WI38 (cell line): ENCODE data around the gene PRICKLE2.

Experiments used
- H3K4me3 ChIP-seq: 2 replicates; pipeline ENCODE4 v1.5.1; 2011; ENCODE audit warnings: low read depth, mild to moderate bottlenecking, control low read depth, low read length
- TF ChIP-seq, protein P1 (sequence below): IDR thresholded peaks from 2 replicates; pipeline ENCODE4 v1.5.1; 2012; ENCODE audit warnings: low read depth, mild to moderate bottlenecking, control low read depth, low read length

Gene PRICKLE2

GRCh38 chr3:64238971-64239667 is 13.9 kb upstream of the PRICKLE2 start:
- H3K4me3 ChIP-seq = peak overlapping the region; percentile 18; the same call in 1 of the 2 replicates

DNA sequence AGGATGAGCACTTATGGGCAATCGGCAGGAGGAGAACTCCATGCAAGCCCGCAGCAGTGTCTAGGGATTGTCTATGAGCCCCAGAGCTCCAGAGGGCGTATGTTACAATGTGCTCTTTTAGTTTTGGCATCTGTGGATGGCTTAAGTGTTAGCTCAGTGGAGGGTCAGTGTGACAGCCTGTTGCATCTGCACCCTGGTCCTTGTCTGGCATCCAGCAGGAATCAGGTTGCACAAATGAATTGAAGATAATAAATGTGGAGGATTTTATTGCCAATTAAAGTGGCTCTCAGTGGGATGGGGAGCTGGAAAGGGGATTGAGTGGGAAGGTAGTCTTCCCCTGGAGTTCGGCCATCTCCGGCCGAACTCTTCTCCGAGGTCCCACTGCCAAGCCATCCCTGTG is 11.8 kb upstream of the PRICKLE2 start:
- H3K4me3 ChIP-seq = no peak overlapping the region
- TF ChIP-seq, protein P1, sequence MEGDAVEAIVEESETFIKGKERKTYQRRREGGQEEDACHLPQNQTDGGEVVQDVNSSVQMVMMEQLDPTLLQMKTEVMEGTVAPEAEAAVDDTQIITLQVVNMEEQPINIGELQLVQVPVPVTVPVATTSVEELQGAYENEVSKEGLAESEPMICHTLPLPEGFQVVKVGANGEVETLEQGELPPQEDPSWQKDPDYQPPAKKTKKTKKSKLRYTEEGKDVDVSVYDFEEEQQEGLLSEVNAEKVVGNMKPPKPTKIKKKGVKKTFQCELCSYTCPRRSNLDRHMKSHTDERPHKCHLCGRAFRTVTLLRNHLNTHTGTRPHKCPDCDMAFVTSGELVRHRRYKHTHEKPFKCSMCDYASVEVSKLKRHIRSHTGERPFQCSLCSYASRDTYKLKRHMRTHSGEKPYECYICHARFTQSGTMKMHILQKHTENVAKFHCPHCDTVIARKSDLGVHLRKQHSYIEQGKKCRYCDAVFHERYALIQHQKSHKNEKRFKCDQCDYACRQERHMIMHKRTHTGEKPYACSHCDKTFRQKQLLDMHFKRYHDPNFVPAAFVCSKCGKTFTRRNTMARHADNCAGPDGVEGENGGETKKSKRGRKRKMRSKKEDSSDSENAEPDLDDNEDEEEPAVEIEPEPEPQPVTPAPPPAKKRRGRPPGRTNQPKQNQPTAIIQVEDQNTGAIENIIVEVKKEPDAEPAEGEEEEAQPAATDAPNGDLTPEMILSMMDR = no peak

More at GRCh38 chr3:64238971-64239667, 13.9 kb upstream of the PRICKLE2 start:
- TF ChIP-seq, protein P1 = 0 out of 2 replicates have a peak, but pooled peaks have one; percentile 3

GRCh38 chr3:64235605-64236004 is 10.3 kb upstream of the PRICKLE2 start:
- TF ChIP-seq, protein P1 = no peak
- no peak overlapping the region for H3K4me3 ChIP-seq

DNA sequence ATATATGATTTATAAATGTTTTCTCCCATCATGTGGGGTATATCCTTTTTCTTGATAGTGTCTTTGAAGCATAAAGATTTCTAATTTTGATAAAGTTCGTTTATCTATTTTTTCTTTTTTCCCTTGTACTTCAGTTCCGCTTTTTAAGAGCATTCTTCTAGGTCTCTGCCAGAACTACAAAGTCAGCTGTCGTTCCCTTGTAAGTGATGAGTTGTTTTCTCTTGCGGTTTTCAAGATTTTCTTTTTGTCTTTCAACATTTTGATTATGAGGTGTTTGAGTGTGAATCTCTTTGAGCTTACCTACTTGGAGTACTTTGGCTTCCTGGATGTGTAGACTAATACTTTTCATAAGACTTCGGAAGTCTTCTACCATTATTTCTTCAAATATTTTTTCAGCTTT is 9.3 kb upstream of the PRICKLE2 start:
- no peak overlapping the region for H3K4me3 ChIP-seq
- TF ChIP-seq, protein P1 = no peak

DNA sequence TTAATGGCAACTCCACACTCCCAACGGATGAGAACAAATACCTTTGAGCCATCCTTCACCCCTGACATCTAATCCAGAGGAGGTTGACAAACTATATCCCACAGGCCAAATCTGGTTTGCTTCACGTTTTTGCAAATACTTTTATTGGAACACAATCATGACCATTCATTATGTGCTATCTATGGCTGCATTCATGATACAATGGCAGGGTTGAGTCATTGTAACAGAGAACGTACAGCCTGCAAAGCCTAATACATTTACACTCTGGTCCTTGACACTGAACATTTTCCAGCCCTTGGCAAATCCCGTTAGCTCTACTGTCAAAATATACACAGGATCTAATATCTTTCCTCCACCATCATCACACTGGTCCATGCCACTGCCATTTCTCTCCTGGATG is 7.6 kb upstream of the PRICKLE2 start:
- TF ChIP-seq, protein P1 = no peak
- H3K4me3 ChIP-seq = no peak overlapping the region

DNA sequence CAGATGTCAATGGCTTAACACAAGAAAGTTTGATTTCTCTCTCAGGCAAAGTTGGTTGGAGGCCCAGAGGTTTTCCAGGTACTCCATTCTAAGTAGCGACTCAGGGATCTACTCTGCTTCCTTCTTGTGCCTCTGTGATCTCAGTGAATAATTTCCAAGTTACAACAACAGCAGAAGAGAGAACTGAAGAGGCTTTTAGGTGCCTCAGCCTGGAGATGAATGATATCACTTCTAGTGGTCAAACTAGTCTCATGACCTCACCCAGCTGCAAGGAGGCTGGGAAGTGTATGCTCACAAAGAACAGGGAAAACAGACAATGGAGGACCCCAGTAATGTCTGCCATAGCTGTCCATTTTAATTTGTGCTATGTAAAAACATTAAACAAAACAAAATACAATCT is 4.6 kb upstream of the PRICKLE2 start:
- no peak overlapping the region for H3K4me3 ChIP-seq
- TF ChIP-seq, protein P1 = no peak

DNA sequence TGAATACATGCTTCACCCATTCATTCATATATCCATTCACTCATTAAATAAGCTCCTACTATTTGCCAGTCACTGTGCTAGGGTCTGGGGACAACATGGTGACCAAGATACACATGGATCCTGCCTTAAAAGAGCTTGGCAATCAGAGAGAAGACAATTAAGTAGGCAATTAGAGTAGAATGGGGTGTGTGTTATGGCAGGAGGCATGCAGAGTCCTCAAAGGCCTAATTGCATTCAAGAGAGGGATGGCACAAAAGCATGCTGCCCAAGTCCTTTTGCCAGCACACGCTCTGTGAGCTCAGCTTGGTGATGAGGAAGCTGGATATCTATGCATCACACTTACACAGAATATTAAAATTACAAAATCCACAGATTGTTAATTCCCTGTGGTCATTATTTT is 2.8 kb upstream of the PRICKLE2 start:
- TF ChIP-seq, protein P1 = no peak
- no peak overlapping the region for H3K4me3 ChIP-seq
